GM19324 (cell line): Measurements from ENCODE around the gene MOV10L1.
"Not testable (repeated sequence)": the region's sequence is repeated elsewhere in the genome, so short reads cannot be mapped to it uniquely, and the experiment has no call there.

Experiments used
- ATAC-seq: cut with Tn5 transposase; IDR thresholded peaks from one replicate; pipeline ENCODE4 v1.9.1; 2021; ENCODE audit warnings: mild to moderate bottlenecking, moderate library complexity; ENCODE audit not compliant: unreplicated experiment, low FRiP score

MOV10L1 gene

GRCh38 chr22:50151571-50152537, 62.0 kb downstream of the MOV10L1 start:
- ATAC-seq: no peak

- ATAC-seq: no peak
Observed at GRCh38 chr22:50153056-50153755, 63.4 kb downstream of the MOV10L1 start.

GRCh38 chr22:50153756-50154140, 63.9 kb downstream of the MOV10L1 start:
- no peak for ATAC-seq

- ATAC-seq: no peak
Observed at GRCh38 chr22:50157709-50158375, 68.0 kb downstream of the MOV10L1 start.

- no peak for ATAC-seq
Observed at GRCh38 chr22:50160947-50161346, 71.1 kb downstream of the MOV10L1 start.

- no peak for ATAC-seq
Observed at GRCh38 chr22:50161508-50162390, 71.9 kb downstream of the MOV10L1 start.

GRCh38 chr22:50162391-50162956, 72.7 kb downstream of the MOV10L1 start:
- no peak for ATAC-seq

- ATAC-seq: no peak
Observed at GRCh38 chr22:50165436-50166123, 75.8 kb downstream of the MOV10L1 start.

- no peak for ATAC-seq
Observed at GRCh38 chr22:50167689-50168489, 78.1 kb downstream of the MOV10L1 start.

GRCh38 chr22:50168490-50169180, 78.8 kb downstream of the MOV10L1 start:
- ATAC-seq: not testable (repeated sequence)

GRCh38 chr22:50169181-50169759, 79.5 kb downstream of the MOV10L1 start:
- no peak for ATAC-seq

- ATAC-seq: no peak
Observed at GRCh38 chr22:50169774-50170341, 80.1 kb downstream of the MOV10L1 start.

GRCh38 chr22:50170453-50171318, 80.9 kb downstream of the MOV10L1 start, which contains the start of gene PANX2:
PANX2 (plus strand) TSS chr22:50170731; CDS start chr22:50170731, 0 bp downstream.
- ATAC-seq: no peak

- no peak for ATAC-seq
Observed at GRCh38 chr22:50171319-50171964, 81.6 kb downstream of the MOV10L1 start.

GRCh38 chr22:50171965-50172421, 82.2 kb downstream of the MOV10L1 start:
- no peak for ATAC-seq
